SK-N-SH (cell line): ENCODE results near the gene PTPRJ. TPM values are rescaled to one million over a fixed set of nuclear protein-coding genes. Genes with fewer than 3 reads are reported as not detected.

Source experiments
- CTCF ChIA-PET: fragments of 300-600, 350-600 bp; formaldehyde crosslinking; extraction: SDS; loops from one replicate; lab custom pipeline; 2021; lab: Yijun Ruan, JAX
- POLR2A ChIA-PET: fragments of 350-600 bp; sonication (Branson Sonifier 250); formaldehyde crosslinking; extraction: SDS; loops from one replicate; lab custom pipeline; 2020; ENCODE audit warnings: antibody characterized with exemption, inconsistent platforms; lab: Yijun Ruan, JAX
- DNase-seq: peaks from one replicate; pipeline ENCODE4 v3.0.0; 2012
- H2AFZ ChIP-seq: fragments of 200-600 bp; sonication (generic); 2 replicates; pipeline ENCODE4 v1.8.1; 2016; ENCODE audit warnings: antibody characterized with exemption, mild to moderate bottlenecking, low read depth
- H3F3A ChIP-seq: fragments of 200-600 bp; sonication (generic); replicated peaks from 2 replicates; pipeline ENCODE3; 2016; ENCODE audit warnings: antibody characterized with exemption, mild to moderate bottlenecking; ENCODE audit not compliant: insufficient read depth
- H3K27ac ChIP-seq, 2 experiments: fragments of 200-500 bp in 1 of 2; fragments of 200-600 bp in 1 of 2; sonication (Bioruptor generic) in 1 of 2; sonication (generic), shearing (Covaris generic) in 1 of 2; 2 replicates each; pipeline versions ENCODE4 v1.5.1 to v1.6.1; 2014 to 2016; ENCODE audit warnings: low read depth in 2 of 2, inconsistent platforms in 1 of 2, low read length in 1 of 2, mild to moderate bottlenecking in 1 of 2, mixed read lengths in 1 of 2
- H3K27me3 ChIP-seq: fragments of 200-600 bp; sonication (generic), shearing (Covaris generic); 2 replicates; pipeline ENCODE4 v1.6.1; 2016; ENCODE audit warnings: mixed run types; ENCODE audit not compliant: insufficient read depth
- H3K36me3 ChIP-seq, 2 experiments: fragments of 200-500 bp in 1 of 2; fragments of 200-600 bp in 1 of 2; sonication (Bioruptor generic) in 1 of 2; sonication (generic) in 1 of 2; replicated peaks in 1 of 2; 2 replicates each; pipeline versions ENCODE3 to v1.5.1; 2014 to 2016; ENCODE audit warnings: low read length in 1 of 2, mild to moderate bottlenecking in 1 of 2; ENCODE audit not compliant: insufficient read depth in 2 of 2, control insufficient read depth in 1 of 2
- H3K4me1 ChIP-seq, 2 experiments: fragments of 200-500 bp in 1 of 2; fragments of 200-600 bp in 1 of 2; sonication (Bioruptor generic) in 1 of 2; sonication (generic), shearing (Covaris generic) in 1 of 2; 2 replicates each; pipeline versions ENCODE4 v1.5.1 to v1.6.1; 2014 to 2016; ENCODE audit warnings: low read depth in 1 of 2, low read length in 1 of 2, mixed run types in 1 of 2; ENCODE audit not compliant: insufficient read depth in 2 of 2, control insufficient read depth in 1 of 2
- H3K4me2 ChIP-seq: fragments of 200-600 bp; sonication (generic), shearing (Covaris generic); 2 replicates; pipeline ENCODE4 v1.6.1; 2017; ENCODE audit warnings: mixed run types
- H3K4me3 ChIP-seq, 2 experiments: fragments of 200-500 bp in 1 of 2; fragments of 200-600 bp in 1 of 2; sonication (Bioruptor generic) in 1 of 2; sonication (generic), shearing (Covaris generic) in 1 of 2; 2 replicates each; pipeline versions ENCODE4 v1.5.1 to v1.8.1; 2014 to 2016; ENCODE audit warnings: low read depth in 2 of 2, inconsistent platforms in 1 of 2, low read length in 1 of 2, mild to moderate bottlenecking in 1 of 2, mixed read lengths in 1 of 2, moderate library complexity in 1 of 2
- H3K79me2 ChIP-seq: fragments of 200-600 bp; sonication (generic); 2 replicates; pipeline ENCODE4 v1.8.1; 2017; ENCODE audit warnings: mild to moderate bottlenecking; ENCODE audit not compliant: insufficient read depth
- H3K9ac ChIP-seq: fragments of 200-600 bp; sonication (generic); 2 replicates; pipeline ENCODE4 v1.6.1; 2017; ENCODE audit warnings: mixed run types
- H3K9me2 ChIP-seq: fragments of 200-600 bp; sonication (generic); 2 replicates; pipeline ENCODE4 v1.6.1; 2017; ENCODE audit warnings: mixed run types
- H3K9me3 ChIP-seq: fragments of 200-600 bp; sonication (generic); 2 replicates; pipeline ENCODE4 v1.6.1; 2017; ENCODE audit warnings: mixed run types, mild to moderate bottlenecking, moderate library complexity
- H4K20me1 ChIP-seq: fragments of 200-600 bp; sonication (generic); 2 replicates; pipeline ENCODE4 v1.6.1; 2017; ENCODE audit warnings: mild to moderate bottlenecking, mixed run types; ENCODE audit not compliant: insufficient read depth
- CHD2 ChIP-seq: fragments of 150-350 bp; IDR thresholded peaks from 2 replicates; pipeline ENCODE4 v1.6.1; 2018; ENCODE audit warnings: low read length; ENCODE audit not compliant: partially characterized antibody
- CTCF ChIP-seq: fragments of 200-600 bp; sonication (generic); IDR thresholded peaks from 2 replicates; pipeline ENCODE4 v1.6.1; 2017; ENCODE audit warnings: antibody characterized with exemption, mild to moderate bottlenecking, moderate library complexity
- EZH2phosphoT487 ChIP-seq: fragments of 200-600 bp; sonication (generic); IDR thresholded peaks from 2 replicates; pipeline ENCODE4 v1.6.1; 2017; ENCODE audit warnings: low read depth, mixed run types, mild to moderate bottlenecking, antibody characterized with exemption, moderate library complexity, borderline replicate concordance
- FOXJ3 ChIP-seq: sonication (generic); formaldehyde crosslinking; IDR thresholded peaks from 2 replicates; pipeline ENCODE4 v1.5.1; 2020; ENCODE audit warnings: mild to moderate bottlenecking, missing genetic modification reagents
- GATA2 ChIP-seq: sonication (generic); formaldehyde crosslinking; IDR thresholded peaks from 2 replicates; pipeline ENCODE4 v1.5.0; 2020; ENCODE audit warnings: mild to moderate bottlenecking, missing genetic modification reagents
- MAX ChIP-seq: IDR thresholded peaks from 2 replicates; pipeline ENCODE4 v1.4.0; 2012; ENCODE audit warnings: low read depth
- NRF1 ChIP-seq: IDR thresholded peaks from 2 replicates; pipeline ENCODE4 v1.6.1; 2012; ENCODE audit warnings: low read depth, mild to moderate bottlenecking, low read length
- POLR2AphosphoS5 ChIP-seq: IDR thresholded peaks from 2 replicates; pipeline ENCODE4 v1.6.1; 2012; ENCODE audit warnings: low read depth, low read length
- RAD21 ChIP-seq: IDR thresholded peaks from 2 replicates; pipeline ENCODE4 v1.6.1; 2012; ENCODE audit warnings: mild to moderate bottlenecking, low read length
- REST ChIP-seq: IDR thresholded peaks from 2 replicates; pipeline ENCODE4 v1.6.1; 2012; ENCODE audit warnings: mild to moderate bottlenecking, low read depth, low read length, moderate library complexity
- RXRA ChIP-seq: IDR thresholded peaks from 2 replicates; pipeline ENCODE4 v1.4.0; 2012; ENCODE audit warnings: low read depth, mild to moderate bottlenecking, borderline replicate concordance
- SIN3A ChIP-seq: IDR thresholded peaks from 2 replicates; pipeline ENCODE4 v1.6.1; 2012; ENCODE audit warnings: low read depth, mild to moderate bottlenecking, low read length, moderate library complexity, borderline replicate concordance
- TAF1 ChIP-seq: IDR thresholded peaks from 2 replicates; pipeline ENCODE4 v1.6.1; 2012; ENCODE audit warnings: low read depth, mild to moderate bottlenecking, low read length, moderate library complexity, borderline replicate concordance
- TCF12 ChIP-seq: IDR thresholded peaks from 2 replicates; pipeline ENCODE4 v1.4.0; 2012
- TEAD4 ChIP-seq: IDR thresholded peaks from 2 replicates; pipeline ENCODE4 v1.4.0; 2012; ENCODE audit warnings: mild to moderate bottlenecking, borderline replicate concordance; ENCODE audit not compliant: insufficient read depth
- USF1 ChIP-seq: IDR thresholded peaks from 2 replicates; pipeline ENCODE4 v1.4.0; 2012; ENCODE audit warnings: low read depth, borderline replicate concordance
- YY1 ChIP-seq: IDR thresholded peaks from 2 replicates; pipeline ENCODE4 v1.4.0; 2012; ENCODE audit warnings: low read depth, mild to moderate bottlenecking
- ZBTB33 ChIP-seq: IDR thresholded peaks from 2 replicates; pipeline ENCODE4 v1.4.0; 2012; ENCODE audit warnings: low read depth, borderline replicate concordance
- WGBS: methylation state at CpG from one replicate; pipeline ENCODE4 v1.1.6; 2017; ENCODE audit warnings: low lambda C conversion rate; 5-methylcytosine and 5-hydroxymethylcytosine counted together
- polyA plus RNA-seq, 3 experiments: library from polyadenylated mRNA; depleted of rRNA; stranded (reverse); fragments of >200 nt; gene quantifications; 2 replicates each; pipeline ENCODE4 v1.2.3, GENCODE V29; 2012

The PTPRJ gene
- polyA plus RNA-seq, 1 of the 3 experiments (the other 2 are of a cell fraction): 4.5 TPM

GRCh38 chr11:48078689-48079088 lies 98.3 kb downstream of the PTPRJ start (continued):
- TF ChIP-seq REST (no peak), RXRA (no peak), CTCF (no peak), MAX (no peak), FOXJ3 (CRISPR knock-in tag) (no peak), ZBTB33 (no peak), RAD21 (no peak), POLR2AphosphoS5 (no peak), NRF1 (no peak), TAF1 (no peak), GATA2 (CRISPR knock-in tag) (no peak), SIN3A (no peak)
- TF ChIP-seq, all 33 proteins: peak for 0

GRCh38 chr11:48079596-48079995 lies 99.2 kb downstream of the PTPRJ start:
- H3K4me1 ChIP-seq: peaks cover 0 to 9% of the 10 kb centered on the region in 2 experiments; a peak in 2 of 4 replicates
- H3K4me3 ChIP-seq: no peak overlapping the region
- ChIA-PET POLR2A (interaction anchor here (0.6 kb wide), 1 partner anchor 895 kb away, joined by 4 read pairs; no protein-coding TSS in a partner anchor), CTCF (interaction anchor here (1.0 to 1.1 kb wide), 2 partner anchors 30 to 31 kb away, joined by 3 read pairs; no protein-coding TSS in a partner anchor)
- H3F3A ChIP-seq: peaks cover 18% of the 10 kb centered on the region
- peaks cover 72% of the 10 kb centered on the region for H3K79me2 ChIP-seq
- no peaks in the 10 kb centered on the region for H4K20me1 ChIP-seq
- H3K27me3 ChIP-seq: no peaks in the 10 kb centered on the region
- 97% methylated on average over 6 of the region's 6 CpGs for WGBS
- no peak overlapping the region for H3K27ac ChIP-seq
- no peaks in the 10 kb centered on the region for H3K9me3 ChIP-seq
- peaks cover 0 to 4% of the 10 kb centered on the region in 2 experiments for H3K36me3 ChIP-seq
- H3K9me2 ChIP-seq: no peaks in the 10 kb centered on the region
- no peak overlapping the region for H3K9ac ChIP-seq
- H3K4me2 ChIP-seq: no peak overlapping the region
- no peak for DNase-seq
- H2AFZ ChIP-seq: no peak overlapping the region
- TF ChIP-seq RAD21 (no peak), MAX (no peak), SIN3A (no peak), FOXJ3 (CRISPR knock-in tag) (no peak), TCF12 (no peak), CHD2 (no peak), USF1 (no peak), EZH2phosphoT487 (no peak), YY1 (no peak), ZBTB33 (no peak), POLR2AphosphoS5 (no peak), TEAD4 (no peak), NRF1 (no peak)
